Hepatocyte (in vitro differentiated cells): ENCODE results near the gene CKAP2L.

ENCODE experiments used
- CTCF ChIP-seq: fragments of 200-600 bp; sonication (generic); IDR thresholded peaks from 2 replicates; pipeline ENCODE4 v1.5.1; 2016; ENCODE audit warnings: antibody characterized with exemption, mild to moderate bottlenecking; ENCODE audit not compliant: poor library complexity
- EZH2 ChIP-seq: fragments of 200-600 bp; sonication (generic); IDR thresholded peaks from 2 replicates; pipeline ENCODE4 v1.6.1; 2016; ENCODE audit warnings: antibody characterized with exemption, mild to moderate bottlenecking, borderline replicate concordance
- EZH2phosphoT487 ChIP-seq: fragments of 200-600 bp; sonication (generic); IDR thresholded peaks from one replicate; pipeline ENCODE4 v1.6.1; 2018; ENCODE audit warnings: antibody characterized with exemption, mild to moderate bottlenecking, low read depth, moderate library complexity; ENCODE audit not compliant: unreplicated experiment, severe bottlenecking

GRCh38 chr2:112751451-112752197 is 12.8 kb downstream of the CKAP2L start:
- no peak for TF ChIP-seq CTCF
- TF ChIP-seq EZH2 = no peak
- no peak for TF ChIP-seq EZH2phosphoT487
